HG03066 (cell line): ENCODE measurements around the gene ASMTL.
"Not testable (repeated sequence)": the region's sequence is repeated elsewhere in the genome, so short reads cannot be mapped to it uniquely, and the experiment has no call there.

Experiments used
- ATAC-seq: cut with Tn5 transposase; IDR thresholded peaks from one replicate; pipeline ENCODE4 v1.9.1; 2021; ENCODE audit warnings: low read depth; ENCODE audit not compliant: unreplicated experiment

ASMTL gene, protein sequence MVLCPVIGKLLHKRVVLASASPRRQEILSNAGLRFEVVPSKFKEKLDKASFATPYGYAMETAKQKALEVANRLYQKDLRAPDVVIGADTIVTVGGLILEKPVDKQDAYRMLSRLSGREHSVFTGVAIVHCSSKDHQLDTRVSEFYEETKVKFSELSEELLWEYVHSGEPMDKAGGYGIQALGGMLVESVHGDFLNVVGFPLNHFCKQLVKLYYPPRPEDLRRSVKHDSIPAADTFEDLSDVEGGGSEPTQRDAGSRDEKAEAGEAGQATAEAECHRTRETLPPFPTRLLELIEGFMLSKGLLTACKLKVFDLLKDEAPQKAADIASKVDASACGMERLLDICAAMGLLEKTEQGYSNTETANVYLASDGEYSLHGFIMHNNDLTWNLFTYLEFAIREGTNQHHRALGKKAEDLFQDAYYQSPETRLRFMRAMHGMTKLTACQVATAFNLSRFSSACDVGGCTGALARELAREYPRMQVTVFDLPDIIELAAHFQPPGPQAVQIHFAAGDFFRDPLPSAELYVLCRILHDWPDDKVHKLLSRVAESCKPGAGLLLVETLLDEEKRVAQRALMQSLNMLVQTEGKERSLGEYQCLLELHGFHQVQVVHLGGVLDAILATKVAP

DNA sequence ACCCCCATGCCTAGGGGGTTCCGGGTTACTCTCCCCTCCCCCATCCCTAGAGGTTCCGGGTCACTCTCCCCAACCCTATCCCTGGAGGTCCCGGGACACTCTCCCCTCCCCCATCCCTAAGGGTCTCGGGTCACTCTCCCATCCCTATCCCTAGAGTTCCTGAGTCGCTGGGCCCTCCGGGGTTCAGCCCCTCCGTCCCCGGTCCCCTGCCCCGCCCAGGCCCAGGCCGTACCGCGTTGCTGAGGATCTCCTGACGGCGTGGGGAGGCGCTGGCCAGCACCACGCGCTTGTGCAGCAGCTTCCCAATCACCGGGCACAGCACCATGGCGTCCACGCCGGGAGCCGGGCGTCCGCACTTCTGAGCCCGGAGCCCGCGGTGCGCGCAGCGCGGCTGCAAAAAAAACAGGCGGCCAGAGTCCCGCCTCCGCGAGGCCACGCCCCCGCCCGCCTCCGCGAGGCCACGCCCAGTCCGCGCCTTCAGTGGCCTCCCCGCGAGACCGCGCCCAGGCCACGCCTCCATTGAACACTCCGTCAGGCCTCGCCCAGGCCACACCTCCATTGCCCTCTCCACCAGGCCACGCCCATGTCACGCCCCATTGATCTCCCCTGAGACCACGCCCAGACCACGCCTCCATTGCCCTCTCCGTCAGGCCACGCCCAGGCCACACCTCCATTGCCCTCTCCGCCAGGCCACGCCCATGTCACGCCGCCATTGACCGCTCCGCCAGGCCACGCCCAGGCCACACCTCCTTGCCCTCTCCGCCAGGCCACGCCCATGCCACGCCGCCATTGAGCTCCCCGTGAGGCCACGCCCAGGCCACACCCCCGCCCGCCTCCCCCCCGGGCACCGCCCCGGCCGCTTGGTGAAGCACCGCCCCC is at the start of gene ASMTL:
Gene ASMTL (minus strand): TSS at position 394 of the 879 bp plus-strand sequence. CDS start 69 bp downstream, at position 325.
- peak; percentile 73 for ATAC-seq

DNA sequence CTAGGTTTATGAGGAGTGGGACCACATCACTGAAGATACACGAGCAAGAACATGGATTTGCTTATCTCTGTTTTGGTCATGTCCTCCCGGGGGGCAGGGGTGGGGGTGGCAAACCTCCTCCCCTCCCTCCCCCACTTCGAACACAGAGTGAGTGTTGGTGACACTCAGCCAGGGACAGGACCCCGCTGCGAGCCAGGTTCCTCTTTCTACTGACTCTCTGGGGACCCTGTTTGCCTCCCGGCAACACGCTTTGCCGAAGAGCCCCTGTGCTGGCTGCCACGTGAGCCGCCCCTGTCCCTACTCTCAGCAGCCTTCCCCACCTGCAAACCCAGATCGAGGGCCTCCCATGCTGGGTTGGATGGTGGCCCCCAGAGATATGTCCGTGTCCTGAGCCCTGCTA is 49.5 kb upstream of the ASMTL start:
- peak; percentile 37 for ATAC-seq

DNA sequence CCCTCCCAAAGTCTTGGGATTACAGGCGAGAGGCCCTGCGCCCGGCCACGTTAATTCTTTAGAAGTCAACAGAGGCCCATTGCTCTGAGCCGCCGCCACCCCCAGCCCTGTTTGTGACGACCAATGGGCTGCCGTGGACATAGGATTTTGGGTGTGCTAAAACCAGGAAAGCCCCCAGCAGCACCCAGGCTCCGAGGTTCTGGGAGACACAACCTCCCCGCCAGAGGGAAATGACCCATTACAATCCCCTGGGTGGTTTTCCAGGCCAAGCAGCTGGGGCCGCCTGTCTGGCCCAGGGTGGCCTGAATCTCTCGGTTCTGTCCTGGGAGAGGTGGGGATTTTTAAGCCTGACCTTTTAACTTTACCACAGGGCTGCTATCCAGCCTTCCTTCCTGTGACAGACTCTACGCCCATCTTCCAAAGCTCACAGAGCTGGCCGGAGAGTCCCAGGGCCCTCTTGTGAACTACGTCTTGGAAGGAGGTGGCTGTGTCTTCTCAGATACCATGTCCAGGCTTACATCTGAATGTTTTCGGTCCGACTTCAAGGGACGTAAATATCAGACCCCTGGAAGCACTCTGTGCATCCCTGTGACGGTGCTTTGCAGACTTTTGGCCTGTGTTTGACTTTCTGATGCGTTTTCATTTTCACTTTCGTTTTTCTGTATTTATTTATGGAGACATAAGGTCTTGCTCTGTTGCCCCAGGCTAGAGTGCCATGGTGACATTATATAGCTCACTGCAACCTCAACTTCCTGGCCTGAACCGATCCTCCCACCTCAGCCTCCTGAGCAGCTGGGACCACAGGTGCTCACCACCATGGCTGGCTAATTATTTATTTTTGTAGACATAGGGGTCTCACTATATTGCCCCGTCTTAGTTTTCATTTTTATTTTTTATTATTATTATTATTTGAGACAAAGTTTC is 48.3 kb upstream of the ASMTL start:
- ATAC-seq, result peak; percentile 48

DNA sequence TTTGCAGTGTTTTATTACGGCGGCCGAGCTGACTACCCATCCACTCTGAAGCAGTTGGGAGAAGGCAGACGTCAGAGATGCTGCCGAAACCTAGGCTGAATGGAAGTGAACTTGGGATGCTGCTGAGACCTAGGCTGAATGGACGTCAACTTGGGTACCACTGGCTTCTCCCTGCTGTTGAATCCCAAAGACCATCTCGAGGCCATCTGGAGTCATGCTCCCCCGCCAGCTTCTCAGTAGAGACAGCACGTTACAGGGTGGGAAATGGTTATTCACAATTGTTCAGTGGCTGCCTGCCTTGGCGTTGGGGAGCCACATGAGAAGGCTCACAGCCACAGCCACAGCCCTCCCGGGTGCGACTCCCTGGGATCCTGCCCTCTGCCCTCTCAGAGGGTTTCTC is 43.4 kb upstream of the ASMTL start:
- ATAC-seq, result no peak

DNA sequence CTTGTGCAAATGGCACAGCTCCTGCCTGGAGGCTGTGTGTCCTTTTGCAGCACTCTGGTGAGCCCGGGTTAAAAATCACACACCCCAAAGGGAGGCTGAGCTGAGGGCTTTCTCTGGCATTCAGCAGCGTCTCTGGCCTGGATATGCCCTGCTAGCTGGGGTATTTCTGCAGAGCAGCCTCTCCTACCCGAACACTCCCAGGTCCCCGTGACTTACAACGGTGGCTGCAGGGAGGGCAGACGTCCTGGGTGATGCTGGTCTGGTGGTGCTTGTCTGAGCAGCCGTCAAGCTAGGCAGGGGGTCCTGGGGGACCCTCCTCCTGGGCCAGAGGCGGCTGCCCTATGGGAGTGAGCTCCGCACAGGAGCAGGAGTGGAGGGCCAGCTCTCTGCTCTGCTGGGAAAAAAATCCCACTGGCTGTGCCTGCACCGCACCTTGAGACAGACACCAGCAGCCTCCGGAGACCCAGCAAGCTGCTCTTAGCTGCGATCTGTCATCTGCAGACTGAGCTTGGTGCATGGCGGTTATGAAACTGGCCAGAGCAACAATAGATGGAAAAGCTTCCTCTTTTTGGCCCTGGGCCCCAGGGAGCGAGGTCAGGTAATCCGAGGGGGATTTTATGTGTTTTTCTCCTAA is 41.3 kb upstream of the ASMTL start:
- no peak for ATAC-seq

DNA sequence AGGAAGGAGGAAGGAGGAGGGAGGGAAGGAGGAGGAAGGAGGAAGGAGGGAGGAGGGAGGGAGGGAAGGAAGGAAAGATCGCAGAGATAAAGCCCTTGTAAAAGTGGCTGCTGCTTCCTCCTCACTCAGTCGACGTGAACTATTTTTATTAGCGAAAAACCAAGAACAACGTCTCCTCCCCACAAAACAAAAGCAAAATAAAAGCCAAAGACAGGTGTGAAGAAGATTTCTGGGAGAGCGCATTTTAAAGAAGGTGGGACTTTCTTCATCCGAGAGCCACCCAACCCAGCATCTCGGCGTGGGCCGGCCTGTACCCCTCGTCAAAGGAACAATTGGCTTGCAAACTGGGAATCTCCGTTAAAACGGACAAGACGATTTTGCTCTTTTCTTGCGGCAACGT is 40.7 kb upstream of the ASMTL start:
- ATAC-seq, result no peak

DNA sequence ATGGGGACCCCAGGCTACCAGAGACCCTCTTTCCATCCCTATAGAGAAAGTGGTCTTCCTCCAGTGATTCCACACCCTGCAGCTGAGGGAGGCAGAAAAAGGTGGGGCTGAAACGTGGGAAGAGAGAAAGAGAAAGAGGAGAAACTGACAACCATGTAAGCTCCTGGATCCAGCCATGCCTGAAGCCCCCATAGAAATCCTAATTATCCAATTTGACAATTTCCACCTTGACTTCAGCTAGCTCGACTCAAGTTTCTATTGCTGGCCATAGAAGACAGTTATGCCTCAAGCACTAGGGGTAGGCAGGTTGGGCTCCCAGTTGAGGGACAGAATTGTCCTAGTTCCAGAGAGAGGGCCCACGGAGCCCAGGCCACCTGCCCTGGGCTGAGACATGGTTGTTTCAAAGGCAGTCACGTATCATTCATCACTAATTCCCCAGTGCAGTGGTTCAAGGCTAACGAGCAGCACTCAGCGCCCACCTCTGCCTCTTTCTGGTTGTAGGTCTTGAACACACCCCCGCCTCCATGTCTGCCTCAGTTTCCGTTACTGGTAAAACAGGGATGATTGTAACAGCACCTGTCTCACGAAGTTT is 39.8 kb upstream of the ASMTL start:
- no peak for ATAC-seq

DNA sequence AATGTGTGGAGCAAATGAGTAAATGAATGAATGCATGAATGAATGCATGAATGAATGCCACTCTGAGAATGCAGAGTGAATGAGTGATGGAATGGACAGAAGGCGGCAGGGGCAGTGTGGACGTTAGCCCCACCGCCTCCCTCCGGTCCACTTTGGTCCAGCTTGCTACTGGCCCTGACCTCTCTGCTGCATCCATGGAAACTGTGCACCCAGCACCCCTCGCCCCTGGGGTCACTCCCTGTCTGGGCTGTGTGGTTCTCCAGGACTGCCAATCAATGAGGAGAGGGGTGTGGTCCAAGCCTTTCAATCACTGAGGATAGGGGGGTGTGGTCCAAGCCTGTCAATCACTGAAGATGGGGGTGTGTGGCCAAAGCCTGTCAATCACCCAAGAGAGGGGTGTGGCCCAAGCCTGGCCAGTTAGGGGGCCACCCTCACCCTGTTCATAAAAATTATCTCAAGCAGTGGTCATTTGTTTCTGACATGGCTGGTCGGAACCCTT is 39.2 kb upstream of the ASMTL start:
- ATAC-seq, result peak; percentile 76

DNA sequence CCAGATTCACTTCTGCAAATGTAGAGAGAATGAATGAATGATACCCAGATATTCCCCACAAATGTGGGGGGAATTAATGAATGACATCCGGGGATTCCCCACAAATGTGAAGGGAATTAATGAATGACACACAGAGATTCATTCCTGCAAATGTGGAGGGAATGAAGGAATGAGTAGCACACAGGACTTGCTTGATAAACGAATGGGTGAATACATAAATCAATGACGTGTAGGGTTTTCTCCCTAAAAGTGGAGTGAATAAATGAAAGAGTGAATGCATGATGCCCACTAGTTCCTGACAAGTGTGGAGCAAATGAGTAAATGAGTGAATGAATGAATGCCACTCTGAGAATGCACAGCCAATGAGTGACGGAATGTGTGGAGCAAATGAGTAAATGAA is 38.5 kb upstream of the ASMTL start:
- not testable (repeated sequence) for ATAC-seq

DNA sequence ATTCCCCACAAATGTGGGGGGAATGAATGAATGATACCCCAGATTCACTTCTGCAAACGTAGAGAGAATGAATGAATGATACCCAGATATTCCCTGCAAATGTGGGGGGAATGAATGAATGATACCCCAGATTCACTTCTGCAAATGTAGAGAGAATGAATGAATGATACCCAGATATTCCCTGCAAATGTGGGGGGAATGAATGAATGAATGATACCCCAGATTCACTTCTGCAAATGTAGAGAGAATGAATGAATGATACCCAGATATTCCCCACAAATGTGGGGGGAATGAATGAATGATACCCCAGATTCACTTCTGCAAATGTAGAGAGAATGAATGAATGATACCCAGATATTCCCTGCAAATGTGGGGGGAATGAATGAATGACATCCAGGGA is 38.0 kb upstream of the ASMTL start:
- ATAC-seq, result not testable (repeated sequence)

DNA sequence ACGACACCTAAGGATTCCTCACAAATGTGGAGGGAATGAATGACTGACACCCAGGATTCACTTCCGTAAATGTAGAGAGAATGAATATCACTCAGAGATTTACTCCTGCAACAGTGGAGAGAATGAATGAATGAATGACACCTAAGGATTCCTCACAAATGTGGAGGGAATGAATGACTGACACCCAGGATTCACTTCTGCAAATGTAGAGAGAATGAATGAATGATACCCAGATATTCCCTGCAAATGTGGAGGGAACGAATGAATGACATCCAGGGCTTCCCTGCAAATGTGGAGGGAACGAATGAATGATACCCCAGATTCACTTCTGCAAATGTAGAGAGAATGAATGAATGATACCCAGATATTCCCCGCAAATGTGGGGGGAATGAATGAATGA is 36.6 kb upstream of the ASMTL start:
- not testable (repeated sequence) for ATAC-seq

DNA sequence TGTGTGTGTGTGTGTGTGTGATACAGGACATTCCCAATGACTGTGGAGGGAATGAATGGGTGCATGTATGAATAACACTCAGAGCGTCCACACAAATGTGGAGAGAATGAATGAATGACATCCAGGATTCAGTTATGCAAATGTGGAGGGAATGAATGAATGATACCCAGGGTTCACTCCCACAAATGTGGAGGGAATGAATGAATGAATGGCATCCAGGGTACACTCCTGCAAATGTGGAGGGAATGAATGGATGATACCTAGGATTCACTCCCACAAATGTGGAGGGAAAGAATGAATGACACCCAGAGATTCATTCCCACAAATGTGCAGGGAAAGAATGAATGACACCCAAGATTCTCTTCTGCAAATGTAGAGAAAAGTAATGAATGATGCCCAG is 36.0 kb upstream of the ASMTL start:
- ATAC-seq, result no peak

DNA sequence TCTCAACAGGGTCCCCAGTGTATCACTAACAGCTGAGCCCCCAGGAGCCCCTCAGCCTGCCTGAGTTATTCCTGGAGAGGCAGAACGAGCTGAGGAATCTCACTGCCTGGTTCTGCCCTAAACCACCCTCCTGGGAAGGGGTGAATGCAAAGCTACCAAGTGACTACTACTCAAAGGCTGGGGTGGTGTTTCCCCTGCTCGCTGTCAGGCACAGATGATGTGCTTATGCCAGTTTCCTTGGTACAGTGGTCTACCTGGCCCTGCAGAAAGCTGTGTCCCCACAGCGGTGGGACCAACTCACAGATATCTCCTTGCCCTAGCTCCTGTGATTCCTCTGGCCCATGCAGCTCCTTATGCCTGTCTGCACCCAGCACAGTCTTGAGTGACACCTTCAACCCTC is 35.4 kb upstream of the ASMTL start:
- ATAC-seq, result no peak

DNA sequence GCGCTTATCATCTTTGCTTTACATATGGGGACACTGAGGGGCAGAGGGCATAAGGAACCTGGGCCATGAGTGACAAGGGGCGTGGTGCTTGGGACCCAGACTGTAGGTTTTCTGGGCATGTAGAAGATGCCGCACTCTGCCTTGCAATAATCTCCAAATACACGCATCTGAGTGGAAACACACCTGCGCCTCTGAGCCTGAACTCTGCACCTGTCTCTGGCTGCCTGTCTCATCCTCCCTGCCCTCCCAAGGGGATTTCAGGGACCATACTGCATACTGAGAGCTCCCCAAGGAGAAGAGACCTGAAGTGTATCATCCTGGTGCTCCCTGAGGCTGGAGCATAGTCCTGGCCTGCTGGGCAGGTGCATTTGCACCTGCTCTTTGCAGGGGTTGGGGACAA is 34.7 kb upstream of the ASMTL start:
- no peak for ATAC-seq

DNA sequence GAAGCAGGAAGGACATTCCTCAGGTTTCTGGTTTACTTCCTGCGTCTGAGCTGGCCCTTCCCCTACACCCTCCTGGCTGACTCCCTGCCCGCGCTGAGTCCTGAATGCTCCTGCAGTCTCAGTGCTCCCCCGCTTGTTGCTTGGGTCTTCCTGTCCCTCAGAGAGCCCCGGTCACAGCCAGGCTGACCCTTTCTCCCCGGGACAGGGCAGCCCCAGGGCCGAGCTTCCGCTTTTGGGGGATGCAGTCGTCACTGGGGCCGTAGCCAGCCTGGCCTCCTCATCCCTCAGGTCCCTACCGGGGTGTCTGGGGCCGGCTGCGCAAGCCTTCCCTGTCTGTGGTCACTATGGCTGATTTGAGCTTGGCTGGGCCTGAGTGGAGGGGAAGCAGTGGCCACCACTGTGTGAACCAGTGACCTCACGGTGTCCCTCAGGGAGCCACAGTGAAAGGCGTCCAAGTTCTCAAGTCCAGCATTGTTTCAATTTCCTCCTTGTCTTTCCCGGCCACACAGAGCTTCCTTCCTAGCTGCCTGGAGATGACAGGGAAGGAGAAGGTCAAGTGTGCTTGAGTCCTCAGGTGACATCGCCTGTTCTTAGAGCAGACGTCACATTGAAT is 34.1 kb upstream of the ASMTL start:
- no peak for ATAC-seq

DNA sequence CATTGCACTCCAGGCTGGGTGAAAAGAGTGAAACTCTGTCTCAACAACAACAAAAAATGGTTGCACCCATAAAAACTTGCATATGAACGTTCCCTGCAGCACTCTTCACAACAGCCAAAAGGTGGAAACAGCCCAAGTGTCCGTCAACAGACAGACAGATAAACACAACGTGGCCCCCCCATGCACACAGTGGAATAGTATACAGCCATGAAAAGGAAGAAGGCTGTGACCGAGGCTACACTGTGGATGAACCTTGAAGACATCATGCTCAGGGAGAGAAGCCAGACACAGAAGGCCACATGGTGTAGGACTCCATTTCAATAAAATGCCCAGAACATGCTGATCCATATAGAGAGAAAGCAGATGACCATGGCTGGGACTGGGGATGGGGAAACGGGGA is 33.5 kb upstream of the ASMTL start:
- ATAC-seq, result no peak

DNA sequence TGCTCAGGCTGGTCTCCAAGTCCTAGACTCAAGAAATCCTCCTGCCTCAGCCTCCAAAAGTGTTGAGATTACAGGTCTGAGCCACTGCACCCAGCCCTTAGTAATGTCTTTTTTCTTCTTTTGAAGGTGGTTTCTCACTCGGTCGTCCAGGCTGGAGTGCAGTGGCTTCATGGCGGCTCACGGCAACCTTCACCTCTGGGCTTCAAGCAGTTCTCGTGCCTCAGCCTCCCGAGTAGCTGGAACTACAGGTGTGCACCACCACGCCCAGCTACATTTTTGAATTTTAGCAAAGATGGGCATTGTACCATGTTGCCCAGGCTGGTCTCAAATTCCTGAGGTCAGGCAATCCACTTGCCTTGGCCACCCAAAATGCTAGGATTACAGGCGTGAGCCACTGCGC is 32.3 kb upstream of the ASMTL start:
- ATAC-seq, result no peak

DNA sequence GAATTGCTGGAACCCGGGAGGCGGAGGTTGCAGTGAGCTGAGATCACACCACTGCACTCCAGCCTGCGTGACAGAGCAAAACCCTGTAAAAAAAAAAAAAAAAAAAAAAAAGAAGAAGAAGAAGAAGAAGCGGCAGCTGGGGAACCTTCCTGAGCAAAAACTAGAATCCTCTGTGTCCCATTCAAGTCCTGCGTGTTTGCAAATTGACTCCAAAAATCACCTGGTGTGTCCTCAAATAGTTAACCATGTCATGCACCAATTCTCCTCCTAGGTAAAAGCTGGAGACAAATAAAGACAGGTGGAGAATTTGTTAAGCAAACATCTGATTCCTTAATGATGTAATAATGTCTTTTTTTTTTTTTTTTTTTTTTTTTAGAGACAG is 31.9 kb upstream of the ASMTL start:
- ATAC-seq, result no peak
